ENCODE data around the gene NF1.

Gene NF1

GRCh38 chr17:31417051-31417792, 322.4 kb downstream of the NF1 start:
- TF ChIP-seq CTCF (IDR thresholded peaks at IDR 0.05; ENCODE audit: control extremely low read depth, extremely low read depth, low read depth, missing control alignments): no peak
- CTCF ChIA-PET: no interaction called here
- no peak for DNase-seq (ENCODE audit: extremely low spot score)
- POLR2A ChIA-PET: no interaction called here

GRCh38 chr17:31418773-31419350, 324.1 kb downstream of the NF1 start:
- TF ChIP-seq CTCF (IDR thresholded peaks at IDR 0.05; ENCODE audit: control extremely low read depth, extremely low read depth, low read depth, missing control alignments): no peak
- CTCF ChIA-PET: no interaction called here
- no peak for DNase-seq (ENCODE audit: extremely low spot score)
- POLR2A ChIA-PET: no interaction called here

- ChIA-PET POLR2A (no interaction called here), CTCF (interaction anchor here (0.6 to 1.3 kb wide), 5 partner anchors 11 to 110 kb away, joined by 3 read pairs; no protein-coding TSS in a partner anchor)
- no peak for DNase-seq (ENCODE audit: extremely low spot score)
- no peak for TF ChIP-seq CTCF (IDR thresholded peaks at IDR 0.05; ENCODE audit: control extremely low read depth, extremely low read depth, low read depth, missing control alignments)
Measured at GRCh38 chr17:31422443-31422842, 327.7 kb downstream of the NF1 start.

- no peak for DNase-seq (ENCODE audit: extremely low spot score)
- CTCF ChIA-PET: interaction anchor here (0.9 to 1.8 kb wide), 3 partner anchors 9 to 57 kb away, joined by 3 to 9 read pairs (median 3); no protein-coding TSS in a partner anchor
- POLR2A ChIA-PET: no interaction called here
- TF ChIP-seq CTCF (IDR thresholded peaks at IDR 0.05; ENCODE audit: control extremely low read depth, extremely low read depth, low read depth, missing control alignments): no peak
Measured at GRCh38 chr17:31424944-31425281, 330.1 kb downstream of the NF1 start.

- POLR2A ChIA-PET: no interaction called here
- no peak for DNase-seq (ENCODE audit: extremely low spot score)
- CTCF ChIA-PET: interaction anchor here (0.9 to 1.8 kb wide), 3 partner anchors 9 to 58 kb away, joined by 3 to 9 read pairs (median 3); no protein-coding TSS in a partner anchor
- no peak for TF ChIP-seq CTCF (IDR thresholded peaks at IDR 0.05; ENCODE audit: control extremely low read depth, extremely low read depth, low read depth, missing control alignments)
Measured at GRCh38 chr17:31425282-31426040, 330.7 kb downstream of the NF1 start.
